Mesothelial cell of epicardium (in vitro differentiated cells): Measurements from ENCODE around the gene EPS8. TPM values are rescaled to one million over a fixed set of nuclear protein-coding genes. Genes with fewer than 3 reads are reported as not detected.
"Not testable (repeated sequence)": the region's sequence is repeated elsewhere in the genome, so short reads cannot be mapped to it uniquely, and the experiment has no call there.

Source experiments
- DNase-seq, 2 experiments: peaks; one replicate each; pipeline ENCODE4 v3.0.0; 2021; ENCODE audit warnings: low spot score in 2 of 2; ENCODE audit not compliant: unreplicated experiment in 2 of 2
- H3K27ac Mint-ChIP-seq: 2 replicates; pipeline ENCODE4 v1.8.0; 2021; ENCODE audit warnings: mixed read lengths
- H3K27me3 Mint-ChIP-seq: 2 replicates; pipeline ENCODE4 v1.8.0; 2021; ENCODE audit warnings: low read depth, mixed read lengths
- H3K36me3 Mint-ChIP-seq: 2 replicates; pipeline ENCODE4 v1.8.0; 2021; ENCODE audit warnings: mixed read lengths
- H3K4me1 Mint-ChIP-seq: 2 replicates; pipeline ENCODE4 v1.8.0; 2021; ENCODE audit warnings: mixed read lengths
- H3K4me3 Mint-ChIP-seq: 2 replicates; pipeline ENCODE4 v1.8.0; 2021; ENCODE audit warnings: mild to moderate bottlenecking, moderate library complexity, mixed read lengths
- H3K9me3 Mint-ChIP-seq: 2 replicates; pipeline ENCODE4 v1.8.0; 2021; ENCODE audit warnings: mixed read lengths
- total RNA-seq: library from RNA; stranded (reverse); gene quantifications from 3 replicates; pipeline ENCODE4 v1.2.1, GENCODE V29; 2021
- TF ChIP-seq, protein P1 (sequence below): fragments of 200-600 bp; sonication (generic); IDR thresholded peaks from one replicate; pipeline ENCODE4 v1.5.0; 2021; ENCODE audit warnings: antibody characterized with exemption; ENCODE audit not compliant: unreplicated experiment

EPS8 gene
- total RNA-seq, 1 donor from 2014 or later = 24.8 TPM

DNA sequence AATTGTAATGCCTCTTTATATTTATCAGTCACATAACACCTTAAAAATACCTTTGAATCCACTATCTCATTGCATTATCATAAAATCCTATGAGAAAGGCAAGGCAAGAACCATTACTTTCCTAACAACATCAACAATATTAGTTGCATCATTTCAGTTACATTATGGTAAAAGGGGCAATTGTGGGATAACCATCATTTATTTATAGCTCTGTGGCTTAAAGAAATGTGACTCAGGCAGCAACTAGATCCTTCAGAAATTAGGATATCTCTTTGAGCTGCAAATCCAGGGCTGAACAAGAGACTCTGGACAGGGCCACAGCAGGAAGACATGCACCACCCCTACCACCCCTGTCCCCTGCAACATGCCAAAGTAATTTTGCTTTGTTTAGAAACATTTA is 36.4 kb downstream of the EPS8 start:
- Mint-ChIP-seq H3K4me3 (no peak overlapping the region), H3K4me1 (peaks cover 7% of the 10 kb centered on the region), H3K36me3 (no peaks in the 10 kb centered on the region), H3K27ac (no peak overlapping the region), H3K9me3 (no peaks in the 10 kb centered on the region), H3K27me3 (no peaks in the 10 kb centered on the region)
- TF ChIP-seq, protein P1, sequence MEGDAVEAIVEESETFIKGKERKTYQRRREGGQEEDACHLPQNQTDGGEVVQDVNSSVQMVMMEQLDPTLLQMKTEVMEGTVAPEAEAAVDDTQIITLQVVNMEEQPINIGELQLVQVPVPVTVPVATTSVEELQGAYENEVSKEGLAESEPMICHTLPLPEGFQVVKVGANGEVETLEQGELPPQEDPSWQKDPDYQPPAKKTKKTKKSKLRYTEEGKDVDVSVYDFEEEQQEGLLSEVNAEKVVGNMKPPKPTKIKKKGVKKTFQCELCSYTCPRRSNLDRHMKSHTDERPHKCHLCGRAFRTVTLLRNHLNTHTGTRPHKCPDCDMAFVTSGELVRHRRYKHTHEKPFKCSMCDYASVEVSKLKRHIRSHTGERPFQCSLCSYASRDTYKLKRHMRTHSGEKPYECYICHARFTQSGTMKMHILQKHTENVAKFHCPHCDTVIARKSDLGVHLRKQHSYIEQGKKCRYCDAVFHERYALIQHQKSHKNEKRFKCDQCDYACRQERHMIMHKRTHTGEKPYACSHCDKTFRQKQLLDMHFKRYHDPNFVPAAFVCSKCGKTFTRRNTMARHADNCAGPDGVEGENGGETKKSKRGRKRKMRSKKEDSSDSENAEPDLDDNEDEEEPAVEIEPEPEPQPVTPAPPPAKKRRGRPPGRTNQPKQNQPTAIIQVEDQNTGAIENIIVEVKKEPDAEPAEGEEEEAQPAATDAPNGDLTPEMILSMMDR = no peak
- no peak for DNase-seq

DNA sequence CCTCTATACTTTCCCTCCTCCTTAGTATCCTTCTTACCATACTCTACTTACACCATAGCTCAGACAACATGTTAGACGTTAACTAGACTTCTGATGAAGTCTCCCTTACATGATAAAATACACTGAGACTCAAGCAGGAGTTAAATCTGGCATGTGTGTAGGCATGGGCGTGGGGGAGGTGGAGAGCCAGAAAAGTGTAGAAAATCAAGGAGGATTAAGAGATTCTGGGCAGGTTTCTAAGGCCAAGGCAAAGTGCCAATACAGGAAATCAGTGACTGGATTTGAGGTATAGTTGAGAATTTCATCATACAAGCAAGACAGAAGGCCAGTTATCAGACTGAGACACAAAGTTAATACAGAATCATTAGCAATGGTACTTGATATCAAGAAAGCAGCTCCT is 37.4 kb downstream of the EPS8 start:
- Mint-ChIP-seq H3K4me1 (peaks cover 7% of the 10 kb centered on the region), H3K27ac (no peak overlapping the region), H3K27me3 (no peaks in the 10 kb centered on the region), H3K36me3 (no peaks in the 10 kb centered on the region), H3K9me3 (no peaks in the 10 kb centered on the region), H3K4me3 (no peak overlapping the region)
- no peak for DNase-seq
- TF ChIP-seq, protein P1 = no peak

DNA sequence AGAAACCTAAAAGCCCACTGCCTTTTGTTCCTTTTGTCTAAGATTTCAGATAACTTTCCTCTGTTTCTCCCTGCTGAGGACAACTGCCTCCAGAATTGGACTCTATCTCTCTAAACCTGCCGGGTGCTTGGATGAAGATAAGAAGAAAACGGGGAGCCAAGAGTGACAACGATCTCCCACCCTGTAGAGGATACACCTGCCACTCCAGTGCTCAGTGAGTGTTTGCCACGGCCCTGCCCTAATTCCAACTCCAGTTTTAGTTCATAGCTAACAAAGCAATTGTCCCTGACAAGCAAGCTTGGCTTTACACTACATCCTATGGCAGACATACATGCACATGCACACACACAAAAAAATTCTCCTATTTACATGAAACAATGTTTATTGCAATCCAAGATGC is 39.3 kb downstream of the EPS8 start:
- DNase-seq = no peak
- no peaks in the 10 kb centered on the region for H3K36me3 Mint-ChIP-seq
- H3K4me3 Mint-ChIP-seq = no peak overlapping the region
- no peaks in the 10 kb centered on the region for H3K27me3 Mint-ChIP-seq
- H3K4me1 Mint-ChIP-seq = peaks cover 7% of the 10 kb centered on the region
- no peak overlapping the region for H3K27ac Mint-ChIP-seq
- H3K9me3 Mint-ChIP-seq = no peaks in the 10 kb centered on the region
- TF ChIP-seq, protein P1 = no peak

DNA sequence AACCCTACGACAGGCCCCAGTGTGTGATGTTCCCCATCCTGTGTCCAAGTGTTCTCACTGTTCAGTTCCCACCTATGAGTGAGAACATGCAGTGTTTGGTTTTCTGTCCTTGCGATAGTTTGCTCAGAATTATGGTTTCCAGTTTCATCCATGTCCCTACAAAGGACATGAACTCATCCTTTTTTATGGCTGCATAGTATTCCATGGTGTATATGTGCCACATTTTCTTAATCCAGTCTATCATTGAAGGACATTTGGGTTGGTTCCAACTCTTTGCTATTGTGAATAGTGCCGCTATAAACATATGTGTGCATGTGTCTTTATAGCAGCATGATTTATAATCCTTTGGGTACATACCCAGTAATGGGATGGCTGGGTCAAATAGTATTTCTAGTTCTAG is 47.3 kb downstream of the EPS8 start:
- not testable (repeated sequence) for H3K36me3 Mint-ChIP-seq, H3K4me1 Mint-ChIP-seq, H3K27me3 Mint-ChIP-seq, H3K27ac Mint-ChIP-seq, H3K4me3 Mint-ChIP-seq, DNase-seq
- peaks cover 17% of the 10 kb centered on the region for H3K9me3 Mint-ChIP-seq

DNA sequence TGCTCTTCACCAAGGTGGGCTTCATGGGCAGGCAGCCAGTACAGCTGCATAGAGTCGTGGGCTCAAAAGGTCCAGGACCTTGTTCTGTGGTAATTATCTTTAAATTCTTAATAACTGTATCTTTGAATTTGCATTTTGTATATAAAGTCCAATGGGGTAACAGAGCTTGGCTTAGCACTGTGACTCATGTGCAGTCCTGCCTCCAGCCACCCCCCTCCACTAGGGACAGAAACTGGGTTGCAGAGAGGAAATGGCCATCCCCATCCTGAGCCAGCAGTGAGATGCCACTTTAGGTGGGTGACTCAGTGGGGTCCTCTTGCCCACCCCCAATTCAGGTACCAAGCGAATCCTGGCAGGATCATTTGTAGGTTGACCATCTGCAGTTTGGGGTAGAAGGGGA is 48.1 kb downstream of the EPS8 start:
- no peaks in the 10 kb centered on the region for H3K27me3 Mint-ChIP-seq
- TF ChIP-seq, protein P1 = no peak
- H3K4me3 Mint-ChIP-seq = no peak overlapping the region
- H3K27ac Mint-ChIP-seq = no peak overlapping the region
- peaks cover 17% of the 10 kb centered on the region for H3K9me3 Mint-ChIP-seq
- H3K4me1 Mint-ChIP-seq = no peaks in the 10 kb centered on the region
- H3K36me3 Mint-ChIP-seq = peaks cover 9% of the 10 kb centered on the region
- no peak for DNase-seq

DNA sequence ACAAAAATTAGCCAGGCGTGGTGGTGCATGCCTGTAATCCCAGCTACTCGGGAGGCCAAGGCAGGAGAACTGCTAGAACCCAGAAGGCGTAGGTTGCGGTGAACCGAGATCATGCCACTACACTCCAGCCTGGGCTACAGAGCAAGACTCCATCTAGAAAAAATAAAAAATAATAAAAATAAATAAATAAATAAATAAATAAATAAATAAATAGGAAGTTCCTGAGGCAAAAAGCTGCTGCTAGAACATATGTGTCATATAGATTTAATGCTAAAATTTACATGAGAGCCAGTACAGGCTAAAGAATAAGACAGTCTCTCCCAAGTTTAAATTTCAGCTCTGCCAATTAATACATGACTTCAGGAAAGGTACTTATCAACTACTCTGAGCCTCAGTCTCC is 48.8 kb downstream of the EPS8 start:
- not testable (repeated sequence) for H3K4me3 Mint-ChIP-seq, H3K27me3 Mint-ChIP-seq, H3K4me1 Mint-ChIP-seq, H3K36me3 Mint-ChIP-seq, H3K27ac Mint-ChIP-seq, DNase-seq
- H3K9me3 Mint-ChIP-seq = peaks cover 17% of the 10 kb centered on the region

DNA sequence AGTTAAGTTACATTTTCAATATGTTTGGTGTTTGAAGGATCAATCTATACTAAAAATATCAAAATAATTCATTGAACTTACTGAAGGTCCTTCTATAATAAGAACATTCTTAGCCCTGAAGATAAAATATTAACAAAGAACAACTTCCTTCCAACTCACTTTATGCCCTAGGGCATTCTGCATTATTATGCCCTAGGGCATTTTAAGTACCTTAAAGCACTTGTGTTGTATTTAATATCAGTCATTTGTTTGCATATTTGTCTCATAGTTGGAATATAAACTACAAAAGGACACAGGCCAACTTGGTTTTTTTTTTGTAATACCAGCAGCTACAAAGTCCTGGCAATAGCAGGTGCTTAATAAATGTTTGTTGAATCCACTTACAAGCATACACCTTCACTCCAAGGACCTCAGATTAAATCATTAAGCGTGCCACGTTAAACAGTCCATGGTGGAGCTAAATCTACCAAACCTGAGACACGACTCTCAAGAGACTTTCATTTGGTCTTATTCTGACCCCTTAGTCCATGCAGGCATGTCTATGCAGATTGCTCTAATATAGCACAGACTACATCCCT is 50.7 kb downstream of the EPS8 start:
- TF ChIP-seq, protein P1 = no peak
- Mint-ChIP-seq H3K4me1 (no peaks in the 10 kb centered on the region), H3K27me3 (no peaks in the 10 kb centered on the region), H3K9me3 (peaks cover 14% of the 10 kb centered on the region), H3K36me3 (peaks cover 9% of the 10 kb centered on the region), H3K27ac (no peak overlapping the region), H3K4me3 (no peak overlapping the region)
- DNase-seq = no peak
